Transverse colon (tissue), 4 donors: Measurements from ENCODE around the gene SLC19A1. TPM values are rescaled to one million over a fixed set of nuclear protein-coding genes. Genes with fewer than 3 reads are reported as not detected.
A peak's percentile ranks its signal among the peaks of the same experiment; 100 is the strongest.

Source experiments
- DNase-seq: peaks from one replicate; pipeline ENCODE4 v3.0.0-alpha.2; 2019
- H3K27ac ChIP-seq, 4 donors: fragments of 200-600 bp; sonication (generic); 2 replicates each; pipeline ENCODE4 v1.5.1; 2016 to 2018; ENCODE audit warnings: inconsistent platforms in 4 of 4
- H3K27me3 ChIP-seq: fragments of 200-600 bp; sonication (generic); 2 replicates; pipeline ENCODE4 v1.5.1; 2017; ENCODE audit warnings: inconsistent platforms
- H3K36me3 ChIP-seq, 4 donors: fragments of 200-600 bp; sonication (generic); 2 replicates each; pipeline ENCODE4 v1.5.1; 2017 to 2019; ENCODE audit warnings: inconsistent platforms in 4 of 4
- H3K4me1 ChIP-seq, 4 donors: fragments of 200-600 bp; sonication (generic); 2 replicates each; pipeline ENCODE4 v1.5.1; 2017 to 2020; ENCODE audit warnings: inconsistent platforms in 4 of 4
- H3K4me3 ChIP-seq, 4 donors: fragments of 200-600 bp; sonication (generic); 1 replicate in 1 of 4; 2 replicates in 3 of 4; pipeline versions ENCODE4 v1.5.1 to v1.6.1; 2017 to 2019; ENCODE audit warnings: inconsistent platforms in 4 of 4
- H3K9me3 ChIP-seq, 2 donors: fragments of 200-600 bp; sonication (generic); 2 replicates each; pipeline ENCODE4 v1.5.1; 2017 to 2019; ENCODE audit warnings: inconsistent platforms in 2 of 2
- EP300 ChIP-seq: sonication (generic); formaldehyde crosslinking; IDR thresholded peaks from one replicate; pipeline ENCODE4 v1.6.1; 2017; ENCODE audit warnings: antibody characterized with exemption, low read depth
- POLR2A ChIP-seq: fragments of 450-650 bp; IDR thresholded peaks from one replicate; pipeline ENCODE4 v1.6.1; 2016; ENCODE audit warnings: antibody characterized with exemption, mild to moderate bottlenecking, moderate library complexity
- POLR2AphosphoS5 ChIP-seq, 3 donors: sonication (generic); formaldehyde crosslinking; IDR thresholded peaks; one replicate each; pipeline ENCODE4 v1.6.1; 2016; ENCODE audit warnings: antibody characterized with exemption in 3 of 3
- WGBS, 2 donors: methylation state at CpG; one replicate each; pipeline ENCODE4 v1.1.5; 2018; ENCODE audit warnings: low coverage in 1 of 2; 5-methylcytosine and 5-hydroxymethylcytosine counted together
- in situ Hi-C, 4 donors: fragments of 200-750 bp; cut with MboI; loops; one replicate each; pipeline versions ENCODE4 v1.15.0 to v1.15.1; 2017; ENCODE audit warnings: low sequenced_read_pairs in 3 of 4, low pct_ligation_motif_present in 1 of 4, low pct_unique_long_range_greater_than_20kb in 1 of 4
- intact Hi-C: fragments of 100-400 bp; cut with DNase I; formaldehyde crosslinking; loops from one replicate; pipeline ENCODE4 v1.15.1; 2023; ENCODE audit warnings: low total_unique reads
- total RNA-seq, 4 donors: library from RNA; depleted of rRNA; stranded (reverse); fragments of >200 nt; gene quantifications; one replicate each; pipeline ENCODE4 v1.1.0, GENCODE V29; 2016
- TF ChIP-seq, protein P1 (sequence below), 5 experiments: fragments of 200-600 bp in 3 of 5; fragments of 450-650 bp in 2 of 5; sonication (generic) in 3 of 5; IDR thresholded peaks; 1 replicate in 2 of 5; 2 replicates in 3 of 5; pipeline ENCODE4 v1.5.1; 2016 to 2017; ENCODE audit warnings: antibody characterized with exemption in 5 of 5, inconsistent platforms in 3 of 5, mild to moderate bottlenecking in 2 of 5, moderate library complexity in 1 of 5

Gene SLC19A1
- total RNA-seq, 4 donors from 2014 or later = 8.3 to 24.1 (median 17.3) TPM

- in situ Hi-C loops = loop anchor here in 2 of 4 donors (5.0 to 25.0 kb wide), 2 partner anchors 41 to 256 kb away; no protein-coding TSS in a partner anchor
- WGBS, 2 donors = 35% methylated on average over 12 of the region's 12 CpGs; no CpG with 5 or more reads in 1 of the 2 donors
- intact Hi-C loops = loop anchor here (2.0 to 10.0 kb wide), 2 partner anchors 35 to 269 kb away; no protein-coding TSS in a partner anchor
- DNase-seq = no peak
- Histone ChIP-seq H3K4me3 (peak overlapping the region in 1 of 4 donors; percentile 50), H3K27me3 (no peaks in the 10 kb centered on the region), H3K9me3 (no peaks in the 10 kb centered on the region), H3K27ac (peak overlapping the region; percentile 74 to 94 (median 89)), H3K4me1 (peaks cover 0 to 12% (median 7%) of the 10 kb centered on the region in 4 donors), H3K36me3 (no peaks in the 10 kb centered on the region)
- TF ChIP-seq, protein P1, sequence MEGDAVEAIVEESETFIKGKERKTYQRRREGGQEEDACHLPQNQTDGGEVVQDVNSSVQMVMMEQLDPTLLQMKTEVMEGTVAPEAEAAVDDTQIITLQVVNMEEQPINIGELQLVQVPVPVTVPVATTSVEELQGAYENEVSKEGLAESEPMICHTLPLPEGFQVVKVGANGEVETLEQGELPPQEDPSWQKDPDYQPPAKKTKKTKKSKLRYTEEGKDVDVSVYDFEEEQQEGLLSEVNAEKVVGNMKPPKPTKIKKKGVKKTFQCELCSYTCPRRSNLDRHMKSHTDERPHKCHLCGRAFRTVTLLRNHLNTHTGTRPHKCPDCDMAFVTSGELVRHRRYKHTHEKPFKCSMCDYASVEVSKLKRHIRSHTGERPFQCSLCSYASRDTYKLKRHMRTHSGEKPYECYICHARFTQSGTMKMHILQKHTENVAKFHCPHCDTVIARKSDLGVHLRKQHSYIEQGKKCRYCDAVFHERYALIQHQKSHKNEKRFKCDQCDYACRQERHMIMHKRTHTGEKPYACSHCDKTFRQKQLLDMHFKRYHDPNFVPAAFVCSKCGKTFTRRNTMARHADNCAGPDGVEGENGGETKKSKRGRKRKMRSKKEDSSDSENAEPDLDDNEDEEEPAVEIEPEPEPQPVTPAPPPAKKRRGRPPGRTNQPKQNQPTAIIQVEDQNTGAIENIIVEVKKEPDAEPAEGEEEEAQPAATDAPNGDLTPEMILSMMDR (IDR thresholded peaks at IDR 0.05) = peak in 1 of 5 experiments; percentile 5
- TF ChIP-seq POLR2A (no peak), EP300 (no peak), POLR2AphosphoS5 (IDR thresholded peaks at IDR 0.05) (no peak)
These were observed 14.0 kb upstream of the SLC19A1 start for GRCh38 chr21:45556302-45556644.

GRCh38 chr21:45555557-45556301 is 13.5 kb upstream of the SLC19A1 start:
- H3K27me3 ChIP-seq = no peaks in the 10 kb centered on the region
- DNase-seq = peak; percentile 89
- H3K36me3 ChIP-seq = no peaks in the 10 kb centered on the region
- TF ChIP-seq, protein P1 (IDR thresholded peaks at IDR 0.05) = peak; percentile 63 to 98 (median 87)
- TF ChIP-seq EP300 (no peak), POLR2AphosphoS5 (IDR thresholded peaks at IDR 0.05) (peak in 1 of 3 donors; percentile 20), POLR2A (no peak)
- peak overlapping the region; percentile 74 to 94 (median 89) for H3K27ac ChIP-seq
- in situ Hi-C loops = loop anchor here in 2 of 4 donors (5.0 to 25.0 kb wide), 2 partner anchors 42 to 257 kb away; no protein-coding TSS in a partner anchor
- peaks cover 0 to 12% (median 9%) of the 10 kb centered on the region in 4 donors for H3K4me1 ChIP-seq
- H3K9me3 ChIP-seq = no peaks in the 10 kb centered on the region
- intact Hi-C loops = loop anchor here (2.0 to 10.0 kb wide), 2 partner anchors 35 to 269 kb away; no protein-coding TSS in a partner anchor
- WGBS, 2 donors = 0% methylated on average over 33 of the region's 62 CpGs; no CpG with 5 or more reads in 1 of the 2 donors
- peak overlapping the region; percentile 40 to 50 (median 42) for H3K4me3 ChIP-seq

- no peak for DNase-seq
- Histone ChIP-seq H3K4me3 (peak overlapping the region; percentile 40 to 50 (median 42)), H3K9me3 (no peaks in the 10 kb centered on the region), H3K27ac (peak overlapping the region; percentile 74 to 94 (median 89)), H3K4me1 (peaks cover 0 to 15% (median 11%) of the 10 kb centered on the region in 4 donors), H3K36me3 (no peaks in the 10 kb centered on the region), H3K27me3 (no peaks in the 10 kb centered on the region)
- TF ChIP-seq POLR2AphosphoS5 (IDR thresholded peaks at IDR 0.05) (no peak), EP300 (no peak), POLR2A (no peak)
- TF ChIP-seq, protein P1 (IDR thresholded peaks at IDR 0.05) = no peak
- in situ Hi-C loops = loop anchor here in 2 of 4 donors (5.0 to 25.0 kb wide), 2 partner anchors 42 to 257 kb away; no protein-coding TSS in a partner anchor
- intact Hi-C loops = loop anchor here (10.0 kb wide), 1 partner anchor 270 kb away; no protein-coding TSS in a partner anchor
- WGBS, 2 donors = no CpG with 5 or more reads among the region's 34 CpGs
These were observed 13.0 kb upstream of the SLC19A1 start for GRCh38 chr21:45555251-45555556.

GRCh38 chr21:45554477-45555175 is 12.4 kb upstream of the SLC19A1 start:
- no peaks in the 10 kb centered on the region for H3K36me3 ChIP-seq
- in situ Hi-C loops = loop anchor here in 2 of 4 donors (5.0 to 25.0 kb wide), 2 partner anchors 43 to 258 kb away; no protein-coding TSS in a partner anchor
- 0 to 1% methylated on average over 11 to 30 of the region's 53 CpGs for WGBS, 2 donors
- no peaks in the 10 kb centered on the region for H3K27me3 ChIP-seq
- DNase-seq = peak; percentile 88
- H3K4me3 ChIP-seq = peak overlapping the region; percentile 16 to 78 (median 47)
- H3K4me1 ChIP-seq = peaks cover 0 to 18% (median 11%) of the 10 kb centered on the region in 4 donors
- peak overlapping the region; percentile 71 to 79 (median 76) for H3K27ac ChIP-seq
- intact Hi-C loops = loop anchor here (10.0 kb wide), 1 partner anchor 270 kb away; no protein-coding TSS in a partner anchor
- TF ChIP-seq EP300 (no peak), POLR2AphosphoS5 (IDR thresholded peaks at IDR 0.05) (peak in 1 of 3 donors; percentile 28), POLR2A (no peak)
- TF ChIP-seq, protein P1 (IDR thresholded peaks at IDR 0.05) = peak; percentile 76 to 89 (median 85)
- no peaks in the 10 kb centered on the region for H3K9me3 ChIP-seq
